Measurements from ENCODE around the gene EXOC2. TPM values are rescaled to one million over a fixed set of nuclear protein-coding genes. Genes with fewer than 3 reads are reported as not detected.

The EXOC2 gene
- total RNA-seq, 1 donor from 2014 or later, result 40.4 TPM

GRCh38 chr6:474453-475185 lies 218.3 kb downstream of the EXOC2 start:
- no peak for DNase-seq (ENCODE audit: extremely low read depth, low read depth, low spot score)

GRCh38 chr6:473768-474452 lies 219.0 kb downstream of the EXOC2 start:
- no peak for DNase-seq (ENCODE audit: extremely low read depth, low read depth, low spot score)

GRCh38 chr6:473356-473755 lies 219.6 kb downstream of the EXOC2 start:
- no peak for DNase-seq (ENCODE audit: extremely low read depth, low read depth, low spot score)

- DNase-seq (ENCODE audit: extremely low read depth, low read depth, low spot score), result no peak
Measured at GRCh38 chr6:470901-471448, 222.0 kb downstream of the EXOC2 start.

GRCh38 chr6:470051-470900 lies 222.7 kb downstream of the EXOC2 start:
- no peak for DNase-seq (ENCODE audit: extremely low read depth, low read depth, low spot score)

GRCh38 chr6:467671-468082 lies 225.3 kb downstream of the EXOC2 start:
- no peak for DNase-seq (ENCODE audit: extremely low read depth, low read depth, low spot score)

- DNase-seq (ENCODE audit: extremely low read depth, low read depth, low spot score), result no peak
Measured at GRCh38 chr6:467111-467510, 225.8 kb downstream of the EXOC2 start.

- DNase-seq (ENCODE audit: extremely low read depth, low read depth, low spot score), result no peak
Measured at GRCh38 chr6:466564-466963, 226.4 kb downstream of the EXOC2 start.

GRCh38 chr6:465531-466348 lies 227.2 kb downstream of the EXOC2 start:
- DNase-seq (ENCODE audit: extremely low read depth, low read depth, low spot score), result no peak

GRCh38 chr6:456887-457286 lies 236.1 kb downstream of the EXOC2 start:
- DNase-seq (ENCODE audit: extremely low read depth, low read depth, low spot score), result no peak

- DNase-seq (ENCODE audit: extremely low read depth, low read depth, low spot score), result no peak
Measured at GRCh38 chr6:456358-456867, 236.5 kb downstream of the EXOC2 start.

- no peak for DNase-seq (ENCODE audit: extremely low read depth, low read depth, low spot score)
Measured at GRCh38 chr6:455835-456234, 237.1 kb downstream of the EXOC2 start.

- no peak for DNase-seq (ENCODE audit: extremely low read depth, low read depth, low spot score)
Measured at GRCh38 chr6:455006-455585, 237.8 kb downstream of the EXOC2 start.

GRCh38 chr6:454148-454991 lies 238.6 kb downstream of the EXOC2 start:
- DNase-seq (ENCODE audit: extremely low read depth, low read depth, low spot score), result no peak

- DNase-seq (ENCODE audit: extremely low read depth, low read depth, low spot score), result no peak
Measured at GRCh38 chr6:453152-453551, 239.8 kb downstream of the EXOC2 start.

- DNase-seq (ENCODE audit: extremely low read depth, low read depth, low spot score), result no peak
Measured at GRCh38 chr6:452301-453067, 240.5 kb downstream of the EXOC2 start.

- DNase-seq (ENCODE audit: extremely low read depth, low read depth, low spot score), result no peak
Measured at GRCh38 chr6:451847-452246, 241.1 kb downstream of the EXOC2 start.

- DNase-seq (ENCODE audit: extremely low read depth, low read depth, low spot score), result no peak
Measured at GRCh38 chr6:451336-451735, 241.6 kb downstream of the EXOC2 start.
